Tibial nerve (tissue), 4 donors: Measurements from ENCODE around the gene SEC14L5. TPM values are rescaled to one million over a fixed set of nuclear protein-coding genes. Genes with fewer than 3 reads are reported as not detected.

Source experiments
- DNase-seq, 2 donors: peaks; one replicate each; pipeline ENCODE4 v3.0.0-alpha.2; 2019; ENCODE audit warnings: low spot score in 2 of 2
- H3K27ac ChIP-seq, 4 donors: fragments of 200-600 bp; sonication (generic) in 3 of 4; one replicate each; pipeline ENCODE4 v1.5.1; 2017 to 2019; ENCODE audit warnings: mild to moderate bottlenecking in 1 of 4
- H3K27me3 ChIP-seq, 2 donors: fragments of 200-600 bp; sonication (generic) in 1 of 2; one replicate each; pipeline versions ENCODE4 v1.5.1 to v1.6.0; 2017 to 2019
- H3K36me3 ChIP-seq, 3 donors: fragments of 200-600 bp; sonication (generic); one replicate each; pipeline ENCODE4 v1.5.1; 2018 to 2019
- H3K4me1 ChIP-seq, 4 donors: fragments of 200-600 bp; sonication (generic) in 3 of 4; one replicate each; pipeline ENCODE4 v1.5.1; 2017 to 2019
- H3K4me3 ChIP-seq, 4 donors: fragments of 200-600 bp; sonication (generic) in 3 of 4; one replicate each; pipeline ENCODE4 v1.5.1; 2017 to 2019; ENCODE audit warnings: mild to moderate bottlenecking in 1 of 4, moderate library complexity in 1 of 4
- H3K9me3 ChIP-seq, 4 donors: fragments of 200-600 bp; sonication (generic) in 3 of 4; one replicate each; pipeline ENCODE4 v1.5.1; 2017 to 2019
- CTCF ChIP-seq, 5 experiments: fragments of 200-600 bp in 3 of 5; fragments of 450-650 bp in 2 of 5; sonication (generic) in 3 of 5; IDR thresholded peaks; one replicate each; pipeline ENCODE4 v1.5.1; 2016 to 2019; ENCODE audit warnings: antibody characterized with exemption in 5 of 5, mild to moderate bottlenecking in 3 of 5, moderate library complexity in 2 of 5
- EP300 ChIP-seq, 2 donors: sonication (generic); formaldehyde crosslinking; IDR thresholded peaks; one replicate each; pipeline ENCODE4 v1.6.1; 2017; ENCODE audit warnings: antibody characterized with exemption in 2 of 2, mild to moderate bottlenecking in 1 of 2
- POLR2A ChIP-seq, 2 donors: fragments of 450-650 bp; IDR thresholded peaks; one replicate each; pipeline ENCODE4 v1.6.1; 2017; ENCODE audit warnings: antibody characterized with exemption in 2 of 2, mild to moderate bottlenecking in 2 of 2, moderate library complexity in 2 of 2
- WGBS, 2 donors: methylation state at CpG; one replicate each; pipeline ENCODE4 v1.1.5; 2018; 5-methylcytosine and 5-hydroxymethylcytosine counted together
- total RNA-seq, 4 donors: library from RNA; depleted of rRNA; stranded (reverse); fragments of >200 nt; gene quantifications; one replicate each; pipeline ENCODE4 v1.1.0, GENCODE V29; 2016

The SEC14L5 gene
- total RNA-seq, 4 donors from 2014 or later, result 12.0 to 29.0 (median 13.6) TPM

GRCh38 chr16:5011637-5012036 is 53.5 kb downstream of the SEC14L5 start:
- no peak for DNase-seq
- H3K4me1 ChIP-seq, result no peaks in the 10 kb centered on the region
- no peaks in the 10 kb centered on the region for H3K36me3 ChIP-seq
- no peaks in the 10 kb centered on the region for H3K9me3 ChIP-seq
- H3K27me3 ChIP-seq, result no peaks in the 10 kb centered on the region
- TF ChIP-seq CTCF (IDR thresholded peaks at IDR 0.05) (no peak), EP300 (IDR thresholded peaks at IDR 0.05) (no peak), POLR2A (IDR thresholded peaks at IDR 0.05) (no peak)
- WGBS, 2 donors, result 67 to 79% methylated on average over 4 of the region's 4 CpGs
- H3K4me3 ChIP-seq, result no peak overlapping the region
- H3K27ac ChIP-seq, result peak overlapping the region in 1 of 4 donors; percentile 29

- H3K9me3 ChIP-seq, result no peaks in the 10 kb centered on the region
- TF ChIP-seq CTCF (IDR thresholded peaks at IDR 0.05) (no peak), POLR2A (IDR thresholded peaks at IDR 0.05) (no peak), EP300 (IDR thresholded peaks at IDR 0.05) (no peak)
- no peaks in the 10 kb centered on the region for H3K36me3 ChIP-seq
- no peaks in the 10 kb centered on the region for H3K27me3 ChIP-seq
- 67 to 83% methylated on average over 6 of the region's 6 CpGs for WGBS, 2 donors
- peak overlapping the region in 1 of 4 donors; percentile 15 for H3K27ac ChIP-seq
- no peak for DNase-seq
- peaks cover 0 to 5% (median 0%) of the 10 kb centered on the region in 4 donors for H3K4me1 ChIP-seq
- H3K4me3 ChIP-seq, result no peak overlapping the region
Measured at GRCh38 chr16:5012887-5013286, 54.8 kb downstream of the SEC14L5 start.

GRCh38 chr16:5015351-5015750 is 57.2 kb downstream of the SEC14L5 start:
- Histone ChIP-seq H3K4me1 (peaks cover 0 to 28% (median 4%) of the 10 kb centered on the region in 4 donors), H3K27me3 (no peaks in the 10 kb centered on the region), H3K4me3 (no peak overlapping the region), H3K9me3 (no peaks in the 10 kb centered on the region), H3K27ac (peak overlapping the region in 1 of 4 donors; percentile 89), H3K36me3 (no peaks in the 10 kb centered on the region)
- WGBS, 2 donors, result 64 to 69% methylated on average over 4 of the region's 4 CpGs
- DNase-seq, result no peak
- TF ChIP-seq EP300 (IDR thresholded peaks at IDR 0.05), result no peak
- no peak for TF ChIP-seq CTCF (IDR thresholded peaks at IDR 0.05)
- TF ChIP-seq POLR2A (IDR thresholded peaks at IDR 0.05), result no peak

GRCh38 chr16:5015887-5016286 is 57.8 kb downstream of the SEC14L5 start:
- no peaks in the 10 kb centered on the region for H3K9me3 ChIP-seq
- H3K27me3 ChIP-seq, result no peaks in the 10 kb centered on the region
- no peak for DNase-seq
- TF ChIP-seq CTCF (IDR thresholded peaks at IDR 0.05), result no peak
- no peak for TF ChIP-seq POLR2A (IDR thresholded peaks at IDR 0.05)
- no peak for TF ChIP-seq EP300 (IDR thresholded peaks at IDR 0.05)
- no peak overlapping the region for H3K4me3 ChIP-seq
- 90% methylated on average over 4 of the region's 4 CpGs for WGBS, 2 donors
- H3K36me3 ChIP-seq, result no peaks in the 10 kb centered on the region
- peak overlapping the region in 3 of 4 donors; percentile 62 to 89 (median 80) for H3K27ac ChIP-seq
- peaks cover 0 to 33% (median 5%) of the 10 kb centered on the region in 4 donors for H3K4me1 ChIP-seq

- DNase-seq, result no peak
- Histone ChIP-seq H3K27ac (peak overlapping the region in 3 of 4 donors; percentile 80 to 89 (median 80)), H3K4me1 (peaks cover 0 to 35% (median 5%) of the 10 kb centered on the region in 4 donors), H3K4me3 (no peak overlapping the region), H3K9me3 (no peaks in the 10 kb centered on the region), H3K36me3 (no peaks in the 10 kb centered on the region), H3K27me3 (no peaks in the 10 kb centered on the region)
- WGBS, 2 donors, result 79 to 82% methylated on average over 6 of the region's 6 CpGs
- TF ChIP-seq CTCF (IDR thresholded peaks at IDR 0.05), result no peak
- TF ChIP-seq EP300 (IDR thresholded peaks at IDR 0.05), result no peak
- TF ChIP-seq POLR2A (IDR thresholded peaks at IDR 0.05), result no peak
Measured at GRCh38 chr16:5016967-5017677, 59.0 kb downstream of the SEC14L5 start.
